HG03521 (cell line): ENCODE data around the gene FRMD3.
"Not testable (repeated sequence)": the region's sequence is repeated elsewhere in the genome, so short reads cannot be mapped to it uniquely, and the experiment has no call there.

Source experiments
- ATAC-seq: cut with Tn5 transposase; IDR thresholded peaks from one replicate; pipeline ENCODE4 v1.9.1; 2021; ENCODE audit warnings: mild to moderate bottlenecking, moderate library complexity; ENCODE audit not compliant: unreplicated experiment

Gene FRMD3

DNA sequence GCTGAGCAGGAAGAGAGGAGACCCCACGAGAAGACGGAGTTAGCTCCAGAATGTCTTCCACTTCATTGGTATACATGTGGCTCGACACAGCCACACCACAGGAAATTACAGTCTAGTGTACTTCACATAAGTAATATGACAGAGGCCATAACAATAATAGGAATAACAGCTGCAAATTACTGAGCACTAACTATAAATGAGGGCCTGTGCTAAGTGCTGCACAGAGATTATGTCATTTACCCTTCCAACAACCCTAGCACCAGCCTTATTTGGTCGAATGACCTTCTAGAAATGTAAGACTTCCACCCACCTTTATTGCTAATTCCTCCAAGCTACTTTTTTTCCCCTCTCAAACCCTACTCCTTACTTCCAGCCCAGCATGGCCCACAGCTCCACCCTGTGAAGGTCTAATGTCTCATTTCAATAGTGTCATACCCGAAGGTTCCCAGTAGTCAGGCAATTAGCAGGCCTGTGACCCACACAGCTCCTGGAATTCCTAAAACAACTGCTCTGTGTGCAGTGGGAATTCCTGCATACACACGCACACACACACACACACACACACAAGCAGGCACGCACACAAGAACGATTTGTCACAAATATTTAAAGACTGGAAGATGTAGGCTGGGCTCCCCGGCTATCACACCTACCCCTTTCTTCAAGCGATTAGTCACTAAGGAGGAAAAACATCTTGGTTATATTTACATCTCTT lies 134.5 kb downstream of the FRMD3 start:
- no peak for ATAC-seq

DNA sequence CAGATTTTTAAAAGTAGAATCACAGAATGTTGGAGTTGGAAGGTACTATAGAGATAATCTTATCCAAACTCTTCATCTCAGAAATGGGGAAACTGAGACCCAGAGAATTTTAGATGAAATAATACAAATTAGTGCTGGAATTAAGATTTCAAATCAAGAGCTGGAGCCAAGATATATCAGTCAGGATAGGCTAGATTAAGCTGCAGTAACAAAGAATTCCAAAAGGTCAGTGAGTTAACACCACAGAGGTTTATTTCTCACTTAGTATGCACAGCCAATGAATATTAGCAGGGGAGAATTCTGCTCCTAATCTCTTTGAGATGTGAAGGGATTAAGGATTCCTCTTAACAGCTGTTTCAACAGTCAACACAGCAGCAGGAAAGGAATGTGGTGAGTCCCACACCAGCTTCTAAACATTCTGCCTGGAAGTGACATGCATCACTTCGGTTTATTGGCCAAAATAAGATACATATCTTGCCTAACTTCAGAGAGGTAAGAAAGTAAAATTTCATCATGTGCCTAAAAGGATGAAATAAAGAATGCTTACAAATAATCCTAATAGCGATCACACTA lies 136.8 kb downstream of the FRMD3 start:
- no peak for ATAC-seq

DNA sequence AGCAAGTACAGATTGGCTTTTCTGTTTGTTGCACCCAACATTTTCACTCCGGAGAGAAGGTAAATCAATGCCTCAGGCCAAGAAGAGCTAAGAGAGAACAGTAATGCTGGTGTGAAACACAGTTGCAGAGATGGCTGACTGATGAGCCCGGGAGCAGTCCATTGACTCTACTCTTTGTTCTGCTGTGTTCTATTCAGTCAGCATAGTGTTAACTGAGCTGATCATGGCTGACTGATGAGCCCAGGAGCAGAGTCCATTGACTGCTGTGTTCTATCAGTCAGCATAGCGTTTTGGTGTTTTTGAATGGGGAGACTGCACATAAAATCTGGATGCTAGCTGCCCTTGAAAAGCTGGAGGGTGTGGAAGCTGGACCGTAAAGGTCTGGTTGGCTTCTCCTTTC lies 141.4 kb downstream of the FRMD3 start:
- no peak for ATAC-seq

DNA sequence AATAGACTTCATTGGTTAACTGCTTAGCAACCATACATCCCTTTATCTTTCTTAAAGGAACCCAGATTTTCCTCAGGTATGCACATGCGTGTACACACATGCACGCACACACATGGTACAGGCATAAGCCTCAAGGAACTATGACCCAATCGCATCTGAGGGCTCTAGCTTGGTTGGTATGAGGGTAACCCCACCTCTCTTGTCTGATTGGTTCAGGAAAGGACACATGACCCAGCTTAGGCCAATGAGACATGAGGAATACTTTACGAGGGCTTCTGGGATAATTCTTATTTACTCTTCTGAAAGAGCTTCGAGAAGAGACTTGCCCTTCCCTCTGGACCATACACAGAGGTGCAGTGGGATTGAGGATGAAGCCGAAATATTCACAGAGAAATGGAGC lies 141.9 kb downstream of the FRMD3 start:
- ATAC-seq, result no peak

DNA sequence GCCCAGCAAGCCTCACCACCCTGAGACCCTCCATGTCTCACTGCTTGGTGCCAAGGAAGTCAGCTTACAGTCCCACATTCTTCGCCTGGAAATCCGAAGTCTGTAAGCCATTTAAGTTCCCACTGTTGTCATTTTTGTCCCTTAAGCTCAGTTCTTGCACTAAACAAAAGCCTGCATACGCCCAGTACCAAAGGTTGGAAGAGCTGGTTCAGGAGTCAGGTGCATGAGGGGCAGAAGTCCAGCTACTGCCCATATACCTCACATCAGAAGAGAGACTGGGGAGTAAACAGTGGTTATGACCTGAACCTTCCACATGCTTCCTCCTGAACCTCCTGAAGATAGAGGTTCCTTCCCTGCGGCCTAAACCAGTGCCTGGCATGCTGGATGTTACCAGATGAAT lies 146.0 kb downstream of the FRMD3 start:
- no peak for ATAC-seq

DNA sequence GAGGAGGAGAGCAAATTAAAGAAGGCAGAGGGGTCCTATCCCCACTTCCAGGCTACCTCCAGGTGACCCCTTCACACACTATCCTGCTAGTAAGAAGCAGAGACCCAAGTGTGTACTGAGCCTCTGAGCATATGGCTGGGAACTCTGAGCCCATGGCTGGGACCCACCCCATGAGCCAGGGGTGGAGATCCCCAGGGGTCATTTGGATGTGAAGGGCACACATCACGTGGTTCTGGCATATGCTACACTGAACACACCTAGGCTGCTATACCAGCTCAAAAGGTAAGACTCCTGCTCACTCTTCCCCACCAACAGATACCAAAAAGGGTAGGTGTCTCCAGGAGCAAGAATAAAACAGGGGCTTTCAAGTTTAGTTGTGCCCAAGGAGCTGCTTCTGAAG lies 149.9 kb downstream of the FRMD3 start:
- no peak for ATAC-seq

DNA sequence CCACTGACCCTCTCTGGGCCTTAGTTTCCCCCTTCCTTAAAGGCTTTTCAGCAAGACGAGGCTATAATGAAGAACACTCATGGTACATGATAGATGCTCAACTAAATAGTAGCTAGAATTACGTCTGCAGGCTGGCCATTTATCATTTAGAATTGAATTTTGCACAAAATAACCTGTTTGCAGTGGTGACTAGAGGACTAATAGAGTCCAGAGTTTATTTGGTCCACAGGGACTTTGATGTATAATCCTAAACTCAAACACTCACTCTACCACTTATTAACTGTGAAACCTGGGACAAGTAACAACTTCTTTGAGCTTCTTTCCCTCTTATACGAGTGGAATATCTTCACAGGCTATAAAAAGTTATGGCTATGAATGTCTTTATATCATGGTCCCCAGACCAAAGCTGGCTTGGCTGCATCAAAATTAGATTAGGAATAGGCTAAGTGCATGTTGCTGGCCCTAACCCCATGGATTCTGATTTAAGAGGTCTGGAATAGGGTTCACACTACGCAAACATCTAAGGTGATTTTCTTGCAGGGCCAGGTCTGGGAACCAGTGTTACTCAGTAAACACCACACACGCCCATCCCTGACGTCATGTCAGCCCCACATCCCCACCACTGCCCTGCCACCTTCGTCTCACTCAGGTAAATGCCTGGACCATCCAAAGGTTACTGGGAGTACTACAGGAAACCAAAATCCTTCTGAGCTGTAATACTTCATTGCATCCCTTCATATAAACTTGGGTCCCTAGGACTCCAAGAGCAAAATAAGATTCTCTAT lies 150.6 kb downstream of the FRMD3 start:
- no peak for ATAC-seq

DNA sequence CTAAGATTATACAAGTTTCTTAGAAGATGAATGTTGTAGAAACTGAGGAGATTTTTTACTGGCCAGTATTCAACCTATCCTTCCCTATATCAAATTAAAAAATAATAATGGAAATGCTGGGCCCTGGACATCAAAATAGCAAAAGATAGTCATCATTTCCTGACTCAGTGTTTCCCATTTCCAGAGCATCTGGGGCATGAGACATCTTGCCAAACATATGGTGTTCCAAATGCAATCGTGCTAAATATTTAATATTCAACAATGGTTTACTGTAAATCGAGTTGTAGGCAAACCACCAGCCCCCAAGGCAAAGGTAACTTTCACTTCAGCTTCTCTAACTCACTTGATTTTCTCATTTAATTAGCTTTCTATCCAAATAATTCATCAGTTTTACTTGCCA lies 152.9 kb downstream of the FRMD3 start:
- ATAC-seq, result no peak

DNA sequence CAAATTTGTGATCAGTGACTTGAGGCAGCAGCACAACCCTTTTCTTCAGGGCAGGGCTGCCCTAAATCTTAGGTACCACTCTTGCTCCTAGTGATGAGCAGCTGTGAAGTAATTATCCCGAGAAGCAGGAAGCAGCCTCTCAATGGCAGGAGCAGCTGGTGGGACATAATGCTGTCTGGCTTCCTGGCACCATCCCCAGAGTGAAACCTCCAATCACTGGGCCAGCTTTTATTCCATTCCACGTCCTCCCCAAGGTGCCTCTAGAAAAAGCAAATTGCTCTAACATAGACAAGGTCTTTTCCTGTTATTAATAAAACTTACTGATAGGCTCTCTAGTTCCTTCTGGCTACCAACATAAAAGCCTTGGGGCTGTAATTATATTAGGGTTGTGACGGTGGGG lies 154.0 kb downstream of the FRMD3 start:
- no peak for ATAC-seq

DNA sequence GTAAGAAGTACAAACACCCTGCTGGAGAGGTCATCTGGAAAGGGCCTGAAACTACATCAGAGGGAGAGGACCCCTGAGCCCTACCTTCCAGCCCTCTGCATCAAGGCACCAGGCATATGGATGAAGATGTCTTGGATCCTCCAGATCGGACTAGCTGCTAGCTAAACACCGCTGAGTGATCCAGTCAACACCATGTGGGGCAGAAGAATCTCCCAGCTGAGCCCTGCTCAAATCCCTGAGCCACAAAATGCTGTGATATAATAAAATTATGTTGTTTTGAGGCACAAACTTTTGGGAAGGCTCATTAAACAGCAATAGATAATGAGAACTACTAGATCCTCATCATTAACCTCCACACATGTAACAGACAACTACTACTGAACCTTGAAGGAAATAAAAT lies 155.2 kb downstream of the FRMD3 start:
- no peak for ATAC-seq

DNA sequence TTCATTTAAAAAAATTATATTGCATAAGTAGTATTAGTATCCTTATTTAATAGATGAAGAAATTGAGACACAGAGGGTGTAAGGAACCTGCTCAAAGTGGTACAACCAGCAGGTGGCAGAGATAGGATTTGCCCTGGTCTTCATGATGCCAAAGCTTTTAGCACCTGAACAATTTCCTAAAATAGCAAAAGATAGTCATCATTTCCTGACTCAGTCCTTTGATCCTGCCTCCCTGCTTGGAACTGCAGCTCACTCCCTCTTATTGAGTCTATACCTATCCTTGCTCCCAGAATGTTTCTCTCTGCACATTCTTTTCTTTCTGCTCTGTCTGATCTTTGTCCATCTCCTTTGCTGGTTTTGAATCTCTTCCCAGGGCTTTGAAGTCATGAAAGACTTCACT lies 155.8 kb downstream of the FRMD3 start:
- ATAC-seq, result no peak

DNA sequence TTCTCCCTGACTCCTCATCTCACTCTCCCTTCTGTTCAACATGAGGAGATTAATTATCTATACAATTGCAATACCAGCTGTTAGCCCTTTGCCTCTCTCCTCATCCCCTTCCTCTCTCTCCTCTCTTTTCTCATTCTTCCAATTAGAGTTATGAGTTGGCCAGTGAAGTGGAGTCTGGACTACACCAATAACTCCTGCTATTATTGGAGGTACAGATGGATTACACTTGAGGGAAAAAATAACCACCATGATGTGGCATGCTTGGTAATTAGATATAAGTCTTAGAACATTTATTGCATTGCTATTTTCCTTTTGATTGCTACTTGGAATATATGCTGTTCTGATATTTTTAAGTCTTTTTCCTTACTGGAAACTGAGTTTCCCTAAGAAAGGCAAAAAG lies 159.2 kb downstream of the FRMD3 start:
- no peak for ATAC-seq

DNA sequence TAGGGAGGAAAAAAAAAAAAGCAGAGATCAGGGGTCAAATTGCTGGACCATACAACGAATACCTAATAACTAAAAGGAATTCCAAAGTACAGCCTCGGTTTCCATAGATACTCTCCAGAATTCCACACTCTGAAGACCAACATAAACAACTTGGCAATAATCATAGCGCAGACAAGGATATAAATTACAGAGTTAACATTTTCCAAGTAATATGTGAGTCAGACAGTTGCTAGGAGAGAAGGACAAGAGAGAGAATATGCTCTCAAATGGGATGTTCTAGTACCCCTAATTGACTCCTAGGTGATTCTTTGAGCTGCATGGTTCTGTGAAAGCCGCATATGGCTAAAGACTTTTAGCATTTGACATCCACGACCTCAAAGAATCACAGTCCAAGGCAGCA lies 165.2 kb downstream of the FRMD3 start:
- ATAC-seq, result no peak

DNA sequence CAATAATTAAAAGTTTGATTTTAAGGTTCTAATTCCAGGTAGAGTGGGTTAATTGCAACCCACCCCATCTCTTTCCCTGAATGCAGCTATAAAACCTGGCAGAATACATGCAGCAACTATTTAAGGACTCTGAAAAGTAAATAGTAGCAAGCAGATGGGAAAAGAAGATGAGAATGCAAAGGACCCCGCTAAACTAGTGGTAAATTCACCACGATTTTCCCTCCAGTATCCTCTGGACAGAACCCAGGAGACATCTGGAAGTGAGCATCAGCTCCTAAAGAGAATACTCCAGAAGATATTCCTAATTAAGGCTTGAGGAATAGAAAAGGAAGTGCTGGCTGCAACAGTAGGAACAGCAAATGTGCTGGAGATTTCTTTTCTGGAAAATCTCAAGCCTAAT lies 170.9 kb downstream of the FRMD3 start:
- no peak for ATAC-seq

DNA sequence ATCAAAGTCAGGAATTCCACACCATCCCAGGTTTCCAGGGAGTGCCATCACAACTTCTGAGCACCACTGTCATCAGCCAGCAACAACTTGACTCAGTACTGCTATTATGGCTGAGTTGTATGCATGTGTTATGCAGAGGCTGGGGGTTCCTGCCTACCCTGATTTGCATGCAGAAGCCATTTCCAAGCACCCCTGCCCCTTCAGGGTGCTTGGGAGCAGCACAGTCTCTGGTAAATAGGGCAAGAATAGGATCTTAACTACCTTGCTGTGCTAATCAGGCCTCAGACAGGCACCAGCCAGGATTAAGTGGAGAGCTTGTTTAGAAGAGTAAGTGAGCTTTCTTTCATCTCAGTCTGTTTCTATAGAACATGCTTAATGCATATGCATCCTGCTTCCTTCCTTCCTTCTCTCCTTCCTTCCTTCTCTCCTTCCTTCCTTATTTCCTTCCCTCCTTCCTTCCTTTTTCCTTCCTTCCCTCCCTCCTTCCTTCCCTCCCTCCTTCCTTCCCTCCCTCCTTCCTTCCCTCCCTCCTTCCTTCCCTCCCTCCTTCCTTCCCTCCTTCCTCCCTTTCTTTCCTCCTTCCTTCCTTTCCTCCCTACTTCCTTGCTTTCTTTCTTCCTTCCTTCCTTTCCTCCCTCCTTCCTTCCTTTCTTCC lies 175.7 kb downstream of the FRMD3 start:
- no peak for ATAC-seq

DNA sequence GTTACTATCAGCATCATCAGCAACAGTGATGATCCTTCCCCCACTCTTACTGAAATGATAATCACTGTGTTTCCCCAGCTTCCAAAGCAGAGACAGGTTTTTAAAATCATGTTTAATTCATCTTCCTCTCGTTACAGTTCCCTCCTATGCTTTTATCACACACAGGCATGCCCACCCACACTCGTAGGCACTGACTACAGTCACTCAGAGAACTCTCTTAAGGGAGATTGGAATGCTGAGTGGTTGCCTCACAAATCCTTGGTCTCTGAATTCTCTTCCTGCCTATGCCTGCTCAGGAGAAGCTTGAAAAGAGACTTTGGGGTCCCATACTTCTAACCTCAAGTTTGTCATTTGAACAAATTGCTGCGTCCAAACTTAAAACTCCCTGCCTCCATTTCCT lies 179.2 kb downstream of the FRMD3 start:
- ATAC-seq, result no peak

DNA sequence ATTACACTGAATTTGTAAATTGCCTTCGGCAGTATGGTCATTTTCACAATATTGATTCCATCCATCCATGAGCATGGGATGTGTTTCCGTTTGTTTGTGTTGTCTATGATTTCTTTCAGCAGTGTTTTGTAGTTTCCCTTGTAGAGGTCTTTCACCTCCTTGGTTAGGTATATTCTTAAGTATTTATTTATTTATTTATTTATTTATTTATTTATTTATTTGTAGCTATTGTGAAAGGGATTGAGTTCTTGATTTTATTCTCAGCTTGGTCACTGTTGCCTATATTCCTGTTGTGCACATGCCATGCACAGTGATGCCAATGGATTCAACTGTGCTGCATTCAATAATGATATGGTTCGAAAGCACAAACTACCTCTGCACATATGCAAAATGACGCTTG lies 179.7 kb downstream of the FRMD3 start:
- not testable (repeated sequence) for ATAC-seq

DNA sequence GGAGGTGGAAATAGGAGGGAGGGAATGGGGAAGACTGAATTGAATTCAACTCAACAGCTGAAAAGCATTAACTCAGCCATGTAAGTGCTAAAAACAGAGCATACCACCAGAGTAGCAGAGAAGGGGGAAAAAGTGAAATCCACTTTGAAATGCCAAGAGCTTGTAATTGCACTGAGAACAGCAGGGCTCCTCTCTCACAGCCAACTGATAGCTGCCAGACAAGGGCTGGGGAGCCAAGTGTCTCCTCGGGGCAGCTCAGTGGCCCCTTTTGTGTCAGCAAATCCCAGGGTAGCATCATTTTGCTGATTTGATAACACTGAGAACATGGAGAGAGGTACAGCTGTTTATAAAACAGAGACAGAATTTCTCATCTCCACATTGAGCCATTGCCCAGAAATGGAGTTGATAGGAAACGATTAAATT lies 182.5 kb downstream of the FRMD3 start:
- no peak for ATAC-seq

DNA sequence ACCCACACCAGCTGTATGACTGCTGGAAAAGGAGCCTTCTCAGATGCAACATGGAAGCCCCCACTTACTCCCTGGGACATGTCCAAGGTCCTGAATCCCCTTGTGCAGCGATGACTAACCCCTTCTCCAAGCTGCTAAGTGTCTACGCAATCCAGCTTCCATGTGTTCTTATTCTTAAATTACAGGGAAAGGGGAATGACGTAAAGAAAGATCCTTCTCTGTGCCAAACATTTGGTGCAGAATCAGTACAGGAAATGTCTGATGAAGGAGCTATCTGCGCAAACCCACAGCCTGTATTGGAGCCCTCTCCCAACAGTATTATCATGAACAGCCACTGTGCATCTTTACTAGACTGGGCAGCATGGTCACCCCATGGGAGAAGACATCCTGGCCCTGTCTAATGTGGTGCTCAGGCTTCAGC lies 183.2 kb downstream of the FRMD3 start:
- no peak for ATAC-seq

DNA sequence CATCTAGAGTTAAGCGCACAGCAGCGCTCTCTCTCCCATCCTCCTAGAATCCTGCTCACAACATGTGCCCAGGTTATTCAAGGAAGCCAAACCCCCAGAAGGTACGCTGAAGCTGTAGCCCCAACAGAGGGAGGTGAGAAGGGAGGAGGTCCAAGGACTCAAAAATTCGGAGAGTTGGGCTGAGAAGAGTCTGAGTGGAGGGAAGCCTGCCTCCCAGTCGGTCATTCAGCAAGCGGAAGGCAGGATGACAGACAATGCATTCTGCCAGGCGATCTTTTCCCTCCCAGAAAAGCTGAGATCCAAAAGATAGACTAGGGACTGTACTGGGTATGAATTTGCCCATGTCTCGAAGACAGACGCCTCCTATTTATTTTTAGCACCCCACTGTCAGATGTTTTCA lies 189.2 kb downstream of the FRMD3 start:
- no peak for ATAC-seq

DNA sequence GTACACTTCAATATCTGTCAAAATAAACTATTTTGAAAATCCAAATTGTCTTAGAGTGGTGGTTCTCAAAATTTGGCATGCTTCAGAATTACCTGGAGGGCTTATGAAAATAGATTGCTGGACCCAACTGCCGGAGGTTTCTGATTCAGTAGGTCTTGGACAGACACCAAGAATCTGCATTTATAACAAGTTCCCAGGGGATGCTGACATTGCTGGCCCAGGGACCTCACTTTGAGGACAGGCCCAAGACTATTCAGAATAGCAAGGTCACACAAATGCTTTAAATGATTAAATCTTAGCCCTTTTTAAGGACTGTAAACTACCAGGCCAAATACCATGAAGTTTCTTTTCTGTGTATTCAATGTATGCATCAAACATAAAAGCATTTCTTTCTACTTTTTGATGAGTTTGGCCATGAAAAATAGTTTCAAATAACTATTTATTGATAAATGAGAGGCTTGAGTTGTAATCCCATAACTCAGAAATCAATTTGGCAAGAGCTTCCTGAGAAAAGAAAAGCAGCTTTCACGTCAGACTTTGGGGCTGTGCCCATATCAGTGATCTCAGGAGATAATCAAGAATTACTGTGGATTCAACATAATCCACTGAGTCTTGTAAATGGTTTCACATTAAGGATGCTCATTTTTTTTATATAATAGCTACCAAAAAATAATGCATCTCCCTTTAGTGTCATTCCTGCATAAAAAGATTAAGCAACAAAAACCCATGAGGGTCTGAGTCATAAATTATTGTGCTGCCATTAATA lies 191.4 kb downstream of the FRMD3 start:
- no peak for ATAC-seq
